ENCODE measurements around the gene FMN2. TPM values are rescaled to one million over a fixed set of nuclear protein-coding genes. Genes with fewer than 3 reads are reported as not detected.

FMN2 gene
- polyA plus RNA-seq, 2 of the 4 experiments (the other 2 are of a cell fraction) = 2.8 to 4.2 TPM

DNA sequence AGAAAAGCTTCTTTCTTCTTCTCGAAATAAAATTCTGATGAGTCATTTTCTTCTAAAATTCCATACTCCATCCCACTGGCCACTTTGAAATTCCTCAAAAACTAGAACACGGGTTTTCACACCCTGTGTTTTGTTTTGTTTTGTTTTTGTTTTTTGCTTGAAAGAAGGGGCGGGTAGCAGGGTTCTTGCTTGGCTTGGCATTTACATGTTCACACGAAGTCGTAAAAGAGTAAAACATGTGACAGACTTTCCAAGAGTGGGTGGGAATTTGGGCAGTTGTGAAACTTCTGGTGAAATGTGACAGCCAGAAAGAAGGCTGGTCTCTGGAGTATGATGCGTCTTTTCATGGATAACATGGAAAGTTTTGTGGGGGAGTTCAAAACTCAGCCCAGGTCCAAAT lies 47.1 kb upstream of the FMN2 start:
- no peak for FAIRE-seq
- Histone ChIP-seq H3K4me3 (no peak overlapping the region), H3K4me1 (0 out of 3 replicates have a peak, but pooled peaks cover 3% of the 10 kb centered on the region), H3K9me3 (no peaks in the 10 kb centered on the region), H3K4me2 (no peak overlapping the region), H3K27ac (no peak overlapping the region)
- POLR2A ChIA-PET = no interaction called here
- WGBS (ENCODE audit: missing lambda C conversion rate) = 76% methylated on average over 6 of the region's 6 CpGs
- CTCF ChIA-PET = no interaction called here
- DNase-seq (ENCODE audit: low read depth in 1 of 2, low spot score in 1 of 2) = no peak
- ATAC-seq = no peak
- TF ChIP-seq, protein P1, sequence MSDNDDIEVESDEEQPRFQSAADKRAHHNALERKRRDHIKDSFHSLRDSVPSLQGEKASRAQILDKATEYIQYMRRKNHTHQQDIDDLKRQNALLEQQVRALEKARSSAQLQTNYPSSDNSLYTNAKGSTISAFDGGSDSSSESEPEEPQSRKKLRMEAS (IDR thresholded peaks at IDR 0.05) = no peak
- TF ChIP-seq FOSL2 (IDR thresholded peaks at IDR 0.05) = no peak
- 0 out of 2 replicates have a peak, but pooled peaks have one; percentile 6 for TF ChIP-seq FOSL2 (CRISPR knock-in tag; IDR thresholded peaks at IDR 0.05)

DNA sequence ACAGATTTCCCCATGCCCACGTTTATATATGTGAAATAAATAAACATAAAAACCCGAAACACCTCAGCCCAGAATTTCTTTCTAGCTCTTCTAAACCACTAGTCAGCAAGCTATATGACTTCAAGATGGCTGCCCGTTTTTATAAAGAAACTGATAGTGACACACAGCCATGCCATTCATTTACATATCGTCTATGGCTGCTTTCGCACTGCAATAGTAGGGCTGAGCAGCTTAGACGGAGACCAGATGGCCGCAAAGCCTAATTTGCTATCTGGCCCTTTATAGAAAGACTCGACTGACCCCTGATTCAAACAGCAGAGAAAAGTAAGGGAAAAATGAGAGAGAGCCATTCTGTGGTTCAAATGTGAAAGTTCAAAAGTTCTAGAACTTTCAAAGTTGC lies 45.7 kb upstream of the FMN2 start:
- ATAC-seq (no peak), FAIRE-seq (no peak), DNase-seq (ENCODE audit: low read depth in 1 of 2, low spot score in 1 of 2) (no peak)
- ChIA-PET POLR2A (no interaction called here), CTCF (interaction anchor here (0.7 to 1.5 kb wide), 3 partner anchors 41 to 104 kb away, joined by 3 to 4 read pairs (median 4); no protein-coding TSS in a partner anchor)
- Histone ChIP-seq H3K9me3 (no peaks in the 10 kb centered on the region), H3K4me3 (no peak overlapping the region), H3K27ac (no peak overlapping the region), H3K4me1 (0 out of 3 replicates have a peak, but pooled peaks cover 3% of the 10 kb centered on the region), H3K4me2 (no peak overlapping the region)
- WGBS (ENCODE audit: missing lambda C conversion rate) = 82% methylated on average over 8 of the region's 8 CpGs
- TF ChIP-seq POLR2A (IDR thresholded peaks at IDR 0.05; ENCODE audit: low read length) = no peak
- TF ChIP-seq, protein P2, sequence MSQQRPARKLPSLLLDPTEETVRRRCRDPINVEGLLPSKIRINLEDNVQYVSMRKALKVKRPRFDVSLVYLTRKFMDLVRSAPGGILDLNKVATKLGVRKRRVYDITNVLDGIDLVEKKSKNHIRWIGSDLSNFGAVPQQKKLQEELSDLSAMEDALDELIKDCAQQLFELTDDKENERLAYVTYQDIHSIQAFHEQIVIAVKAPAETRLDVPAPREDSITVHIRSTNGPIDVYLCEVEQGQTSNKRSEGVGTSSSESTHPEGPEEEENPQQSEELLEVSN (IDR thresholded peaks at IDR 0.05; ENCODE audit: borderline replicate concordance, low read depth) = no peak
- TF ChIP-seq TFCP2L1 (CRISPR knock-in tag; IDR thresholded peaks at IDR 0.05) = no peak
- no peak for TF ChIP-seq EHF (CRISPR knock-in tag; IDR thresholded peaks at IDR 0.05)
- TF ChIP-seq SREBF2 (IDR thresholded peaks at IDR 0.05) = no peak
- no peak for TF ChIP-seq ZNF302 (CRISPR knock-in tag; IDR thresholded peaks at IDR 0.05)
- TF ChIP-seq, protein P3, sequence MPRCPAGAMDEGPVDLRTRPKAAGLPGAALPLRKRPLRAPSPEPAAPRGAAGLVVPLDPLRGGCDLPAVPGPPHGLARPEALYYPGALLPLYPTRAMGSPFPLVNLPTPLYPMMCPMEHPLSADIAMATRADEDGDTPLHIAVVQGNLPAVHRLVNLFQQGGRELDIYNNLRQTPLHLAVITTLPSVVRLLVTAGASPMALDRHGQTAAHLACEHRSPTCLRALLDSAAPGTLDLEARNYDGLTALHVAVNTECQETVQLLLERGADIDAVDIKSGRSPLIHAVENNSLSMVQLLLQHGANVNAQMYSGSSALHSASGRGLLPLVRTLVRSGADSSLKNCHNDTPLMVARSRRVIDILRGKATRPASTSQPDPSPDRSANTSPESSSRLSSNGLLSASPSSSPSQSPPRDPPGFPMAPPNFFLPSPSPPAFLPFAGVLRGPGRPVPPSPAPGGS (IDR thresholded peaks at IDR 0.05) = no peak
- TF ChIP-seq, protein P4, sequence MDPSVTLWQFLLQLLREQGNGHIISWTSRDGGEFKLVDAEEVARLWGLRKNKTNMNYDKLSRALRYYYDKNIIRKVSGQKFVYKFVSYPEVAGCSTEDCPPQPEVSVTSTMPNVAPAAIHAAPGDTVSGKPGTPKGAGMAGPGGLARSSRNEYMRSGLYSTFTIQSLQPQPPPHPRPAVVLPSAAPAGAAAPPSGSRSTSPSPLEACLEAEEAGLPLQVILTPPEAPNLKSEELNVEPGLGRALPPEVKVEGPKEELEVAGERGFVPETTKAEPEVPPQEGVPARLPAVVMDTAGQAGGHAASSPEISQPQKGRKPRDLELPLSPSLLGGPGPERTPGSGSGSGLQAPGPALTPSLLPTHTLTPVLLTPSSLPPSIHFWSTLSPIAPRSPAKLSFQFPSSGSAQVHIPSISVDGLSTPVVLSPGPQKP (IDR thresholded peaks at IDR 0.05; ENCODE audit: low read depth, low read length) = no peak
- no peak for TF ChIP-seq RARB (CRISPR knock-in tag; IDR thresholded peaks at IDR 0.05)
- TF ChIP-seq NPAS2 (CRISPR knock-in tag; IDR thresholded peaks at IDR 0.05; ENCODE audit: borderline replicate concordance) = no peak

DNA sequence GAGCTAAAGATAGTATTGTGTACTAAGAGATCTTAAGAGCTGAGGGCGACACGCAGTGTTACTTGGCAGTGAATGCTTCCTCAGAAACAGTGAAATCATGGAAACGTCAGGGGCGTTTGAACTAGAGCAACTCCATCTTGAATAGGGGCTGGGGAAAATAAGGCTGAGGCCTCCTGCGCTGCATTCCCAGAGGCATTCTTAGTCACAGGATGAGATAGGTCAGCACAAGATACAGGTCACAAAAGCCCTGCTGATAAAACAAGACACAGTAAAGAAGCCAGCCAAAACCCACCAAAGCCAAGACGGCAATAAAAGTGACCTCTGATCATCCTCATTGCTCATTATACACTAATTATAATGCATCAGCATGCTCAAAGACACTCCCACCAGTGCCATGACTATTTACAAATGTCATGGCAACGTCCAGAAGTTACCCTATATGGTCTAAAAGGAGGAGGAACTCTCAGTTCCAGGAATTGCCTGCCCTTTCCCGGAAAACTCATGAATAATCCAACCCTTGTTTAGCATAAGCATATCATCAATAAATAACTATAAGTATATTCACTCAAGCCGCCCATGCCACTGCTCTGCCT lies 37.5 kb upstream of the FMN2 start:
- ChIA-PET CTCF (no interaction called here), POLR2A (no interaction called here)
- TF ChIP-seq ZFP36 (IDR thresholded peaks at IDR 0.05; ENCODE audit: borderline replicate concordance, partially characterized antibody) (no peak), CBX2 (IDR thresholded peaks at IDR 0.05; ENCODE audit: borderline replicate concordance, low read depth) (no peak)
- H3K4me3 ChIP-seq = no peak overlapping the region
- 71% methylated on average over 9 of the region's 9 CpGs for WGBS (ENCODE audit: missing lambda C conversion rate)
- no peaks in the 10 kb centered on the region for H3K9me3 ChIP-seq
- no peak for FAIRE-seq
- no peak for ATAC-seq
- no peak for DNase-seq (ENCODE audit: low read depth in 1 of 2, low spot score in 1 of 2)
- no peak overlapping the region for H3K4me2 ChIP-seq
- H3K27ac ChIP-seq = no peak overlapping the region
- H3K4me1 ChIP-seq = no peaks in the 10 kb centered on the region

DNA sequence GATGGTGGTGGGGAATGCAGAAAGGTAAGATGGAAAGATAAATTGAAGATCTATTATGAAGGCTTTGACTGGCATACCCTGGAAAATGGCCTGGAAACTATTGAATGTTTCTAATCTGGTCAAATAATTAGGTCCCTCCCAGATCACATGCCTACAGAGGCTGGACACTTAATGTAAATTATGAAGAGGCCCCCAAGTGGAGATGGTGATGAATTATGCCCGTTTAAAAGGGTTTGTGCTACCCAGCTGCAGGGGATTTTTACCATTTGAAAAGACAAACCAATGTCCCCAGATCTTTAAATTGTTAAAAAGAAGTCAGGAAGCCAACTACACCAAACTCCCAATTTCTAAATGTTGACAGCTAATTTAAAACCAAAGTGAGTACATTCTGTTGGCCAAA lies 35.7 kb upstream of the FMN2 start:
- no peaks in the 10 kb centered on the region for H3K4me1 ChIP-seq
- 52% methylated on average over 1 of the region's 1 CpG for WGBS (ENCODE audit: missing lambda C conversion rate)
- ChIA-PET POLR2A (no interaction called here), CTCF (interaction anchor here (0.7 to 1.8 kb wide), 3 partner anchors 26 to 94 kb away, joined by 3 to 4 read pairs (median 3); no protein-coding TSS in a partner anchor)
- no peak for DNase-seq (ENCODE audit: low read depth in 1 of 2, low spot score in 1 of 2)
- TF ChIP-seq PHF8 (IDR thresholded peaks at IDR 0.05; ENCODE audit: borderline replicate concordance, low read depth) (no peak), ESRRA (IDR thresholded peaks at IDR 0.05; ENCODE audit: borderline replicate concordance, low read length) (no peak), TFCP2L1 (CRISPR knock-in tag; IDR thresholded peaks at IDR 0.05) (no peak), RARB (CRISPR knock-in tag; IDR thresholded peaks at IDR 0.05) (no peak), NFE2L2 (conservative IDR thresholded peaks at IDR 0.05; ENCODE audit: low read length) (no peak)
- FAIRE-seq = no peak
- no peaks in the 10 kb centered on the region for H3K9me3 ChIP-seq
- no peak overlapping the region for H3K4me3 ChIP-seq
- H3K27ac ChIP-seq = no peak overlapping the region
- ATAC-seq = no peak
- no peak overlapping the region for H3K4me2 ChIP-seq
